ENCODE data around the gene KAZN. TPM values are rescaled to one million over a fixed set of nuclear protein-coding genes. Genes with fewer than 3 reads are reported as not detected.

The KAZN gene
- total and polyA plus RNA-seq, 2 of the 8 experiments (the other 6 are each of a cell fraction or from before 2014, with no cell fraction given), result 3.7 to 11.8 TPM

- POLR2A ChIA-PET (ENCODE audit: partially characterized antibody), result no interaction called here
- Histone ChIP-seq H3K4me3 (ENCODE audit: extremely low read depth in 1 of 4, insufficient read depth in 2 of 4, low read depth in 3 of 4, low read length in 4 of 4) (no peak overlapping the region), H3K4ac (replicated peaks; ENCODE audit: insufficient read length, low read depth, low read length) (no peak overlapping the region), H3K56ac (replicated peaks; ENCODE audit: insufficient read length, low read depth, low read length) (no peak overlapping the region), H4K91ac (replicated peaks; ENCODE audit: insufficient read length, low read length) (no peak overlapping the region), H3K9me3 (ENCODE audit: insufficient read depth in 2 of 2, low read depth in 1 of 2, low read length in 1 of 2) (no peaks in the 10 kb centered on the region), H4K5ac (ENCODE audit: insufficient read length, low read depth, low read length) (no peak overlapping the region), H3K4me2 (ENCODE audit: insufficient read depth in 1 of 2, low read depth in 2 of 2, low read length in 2 of 2) (no peak overlapping the region), H3K14ac (ENCODE audit: insufficient read length) (no peak overlapping the region), H3K23ac (ENCODE audit: insufficient read length) (no peak overlapping the region), H3K9ac (replicated peaks in 1 of 4; ENCODE audit: extremely low read depth in 1 of 4, low read depth in 3 of 4, low read length in 3 of 4) (no peak overlapping the region), H3K79me1 (ENCODE audit: low read depth, low read length) (no peaks in the 10 kb centered on the region), H3K4me1 (replicated peaks in 1 of 4; ENCODE audit: control insufficient read depth in 3 of 4, insufficient read depth in 4 of 4, low read length in 3 of 4) (0 out of 7 replicates have a peak, but pooled peaks cover 0 to 3% (median 2%) of the 10 kb centered on the region in 4 experiments), H2BK20ac (ENCODE audit: low read length) (no peak overlapping the region), H2AFZ (ENCODE audit: low read length) (no peak overlapping the region), H2AK5ac (ENCODE audit: low read depth, low read length) (no peak overlapping the region), H4K8ac (ENCODE audit: extremely low read depth, insufficient read depth, low read length) (no peak overlapping the region), H3K79me2 (ENCODE audit: control insufficient read depth in 1 of 2, insufficient read depth in 2 of 2, low read length in 2 of 2) (no peaks in the 10 kb centered on the region), H2BK5ac (ENCODE audit: low read depth, low read length) (no peak overlapping the region), H2BK120ac (replicated peaks; ENCODE audit: low read depth, low read length) (no peak overlapping the region), H4K20me1 (replicated peaks in 1 of 2; ENCODE audit: control insufficient read depth in 1 of 2, insufficient read depth in 2 of 2, low read length in 2 of 2) (no peaks in the 10 kb centered on the region), H3K23me2 (ENCODE audit: low read depth, low read length) (no peaks in the 10 kb centered on the region; the same call in 1 of the 2 replicates), H3K27ac (ENCODE audit: low read depth, low read length) (no peak overlapping the region), H3K27me3 (replicated peaks in 1 of 4; ENCODE audit: control insufficient read depth in 3 of 4, extremely low read depth in 1 of 4, insufficient read depth in 3 of 4, low read length in 3 of 4) (no peaks in the 10 kb centered on the region), H2BK15ac (ENCODE audit: low read length) (no peak overlapping the region), H3K36me3 (ENCODE audit: control insufficient read depth in 2 of 4, insufficient read depth in 4 of 4, low read length in 3 of 4) (no peaks in the 10 kb centered on the region), H3K18ac (ENCODE audit: extremely low read depth, low read length) (no peak overlapping the region), H2BK12ac (ENCODE audit: low read depth, low read length) (no peak overlapping the region)
- DNase-seq (ENCODE audit: low read depth in 1 of 2, low spot score in 2 of 2), result no peak
- WGBS, 2 experiments (ENCODE audit: extremely low coverage in 1 of 2, insufficient coverage in 1 of 2, insufficient read length in 1 of 2, insufficient replicate concordance in 2 of 2, low coverage in 1 of 2, low lambda C conversion rate in 2 of 2, missing lambda C conversion rate in 1 of 2), result 64% methylated on average over 1 of the region's 1 CpG; no CpG with 5 or more reads in 1 of the 2 experiments
- no peak for FAIRE-seq
- CTCF ChIA-PET (ENCODE audit: partially characterized antibody), result no interaction called here
- TF ChIP-seq ATF3 (IDR thresholded peaks at IDR 0.05; ENCODE audit: insufficient read depth, low read depth, low read length), result no peak
- TF ChIP-seq USF2 (IDR thresholded peaks at IDR 0.05; ENCODE audit: low read length), result no peak
- TF ChIP-seq NRF1 (IDR thresholded peaks at IDR 0.05; ENCODE audit: low read depth, low read length), result no peak
- no peak for TF ChIP-seq TCF12 (IDR thresholded peaks at IDR 0.05; ENCODE audit: low read depth, low read length)
- TF ChIP-seq EGR1 (IDR thresholded peaks at IDR 0.05; ENCODE audit: borderline replicate concordance, low read depth, low read length), result no peak
- no peak for TF ChIP-seq TEAD4 (IDR thresholded peaks at IDR 0.05; ENCODE audit: low read depth, low read length)
- TF ChIP-seq YY1 (IDR thresholded peaks at IDR 0.05; ENCODE audit: low read depth, low read length), result no peak
- TF ChIP-seq RNF2 (IDR thresholded peaks at IDR 0.05; ENCODE audit: borderline replicate concordance, low read depth, low read length, missing control alignments, poor library complexity, severe bottlenecking), result no peak
- no peak for TF ChIP-seq SIX5 (IDR thresholded peaks at IDR 0.05; ENCODE audit: low read depth, low read length)
- no peak for TF ChIP-seq KDM1A (IDR thresholded peaks at IDR 0.05; ENCODE audit: borderline replicate concordance, low read length)
- no peak for TF ChIP-seq JUN (IDR thresholded peaks at IDR 0.05; ENCODE audit: low read depth, low read length)
- no peak for TF ChIP-seq SP1 (IDR thresholded peaks at IDR 0.05; ENCODE audit: low read depth, low read length)
- TF ChIP-seq PHF8 (conservative IDR thresholded peaks at IDR 0.05; ENCODE audit: low read depth, low read length), result no peak
- no peak for TF ChIP-seq ZNF274 (IDR thresholded peaks at IDR 0.05; ENCODE audit: borderline replicate concordance, extremely low read depth, low read length)
These were observed 56.1 kb downstream of the KAZN start for GRCh38 chr1:14654554-14654953.
